Endodermal cell (in vitro differentiated cells): Measurements from ENCODE around the gene SORD. TPM values are rescaled to one million over a fixed set of nuclear protein-coding genes. Genes with fewer than 3 reads are reported as not detected.

Experiments used
- DNase-seq: peaks from one replicate; pipeline ENCODE4 v3.0.0-alpha.2; 2017
- H3K27ac ChIP-seq: 2 replicates; pipeline ENCODE4 v1.5.1; 2013; ENCODE audit warnings: mild to moderate bottlenecking, low read depth, low read length, moderate library complexity
- H3K27me3 ChIP-seq: 2 replicates; pipeline ENCODE4 v1.6.1; 2013; ENCODE audit warnings: mild to moderate bottlenecking, low read length, moderate library complexity; ENCODE audit not compliant: insufficient read depth, control insufficient read depth, poor library complexity, severe bottlenecking
- H3K36me3 ChIP-seq: 2 replicates; pipeline ENCODE4 v1.7.0; 2013; ENCODE audit warnings: mild to moderate bottlenecking, low read length, moderate library complexity; ENCODE audit not compliant: control insufficient read depth, insufficient read depth
- H3K4me1 ChIP-seq: one replicate; pipeline ENCODE4 v1.7.0; 2013; ENCODE audit warnings: low read length; ENCODE audit not compliant: control insufficient read depth, insufficient read depth
- H3K4me3 ChIP-seq: 2 replicates; pipeline ENCODE4 v1.5.1; 2013; ENCODE audit warnings: mild to moderate bottlenecking, low read length, moderate library complexity
- H3K9ac ChIP-seq: 2 replicates; pipeline ENCODE4 v1.6.1; 2013; ENCODE audit warnings: mild to moderate bottlenecking, low read length, moderate library complexity; ENCODE audit not compliant: poor library complexity, severe bottlenecking; ENCODE audit errors: extremely low read depth
- H3K9me3 ChIP-seq: 2 replicates; pipeline ENCODE4 v1.6.1; 2013; ENCODE audit warnings: mild to moderate bottlenecking, low read length, moderate library complexity; ENCODE audit not compliant: control insufficient read depth
- H3K27ac Mint-ChIP-seq: 2 replicates; pipeline ENCODE4 v1.8.0; 2020; ENCODE audit warnings: mixed read lengths
- H3K27me3 Mint-ChIP-seq: 2 replicates; pipeline ENCODE4 v1.8.0; 2021; ENCODE audit warnings: mild to moderate bottlenecking, mixed read lengths; ENCODE audit not compliant: insufficient read depth
- H3K36me3 Mint-ChIP-seq: 2 replicates; pipeline ENCODE4 v1.8.0; 2020; ENCODE audit warnings: low read depth, mixed read lengths
- H3K4me1 Mint-ChIP-seq: 2 replicates; pipeline ENCODE4 v1.8.0; 2020; ENCODE audit warnings: mixed read lengths
- H3K4me3 Mint-ChIP-seq: 2 replicates; pipeline ENCODE4 v1.8.0; 2020; ENCODE audit warnings: mild to moderate bottlenecking, moderate library complexity, mixed read lengths
- H3K9me3 Mint-ChIP-seq: 2 replicates; pipeline ENCODE4 v1.8.0; 2020; ENCODE audit warnings: mild to moderate bottlenecking, mixed read lengths
- CTCF ChIP-seq: fragments of 200-600 bp; sonication (generic); conservative IDR thresholded peaks from 2 replicates; pipeline ENCODE4 v1.5.0; 2021; ENCODE audit warnings: antibody characterized with exemption, mild to moderate bottlenecking
- WGBS, 2 experiments: methylation state at CpG; one replicate each; pipeline versions ENCODE4 v1.1.5 to v1.1.7; 2013; ENCODE audit warnings: missing lambda C conversion rate in 2 of 2, mixed read lengths in 1 of 2; ENCODE audit not compliant: insufficient coverage in 1 of 2, insufficient read length in 1 of 2; 5-methylcytosine and 5-hydroxymethylcytosine counted together
- total RNA-seq, 2 donors: library from RNA; stranded (reverse); fragmentation: NEBNext Ultra II Directional in 1 of 2; extraction: Animal tissue kit (Norgen Biotek cat#: 25700) in 1 of 2; gene quantifications; 2 replicates in 1 of 2; 3 replicates in 1 of 2; pipeline ENCODE4 v1.2.1, GENCODE V29; 2021

Gene SORD
- total RNA-seq, 2 donors from 2014 or later: 28.7 to 40.3 TPM

GRCh38 chr15:45121706-45122417 is 98.9 kb downstream of the SORD start:
- WGBS, 2 experiments: 74 to 83% methylated on average over 6 to 8 of the region's 9 CpGs
- no peaks in the 10 kb centered on the region for H3K36me3 Mint-ChIP-seq
- H3K27me3 Mint-ChIP-seq: peaks cover 86% of the 10 kb centered on the region
- TF ChIP-seq CTCF: no peak
- no peaks in the 10 kb centered on the region for H3K36me3 ChIP-seq
- H3K4me1 ChIP-seq: no peaks in the 10 kb centered on the region
- no peak overlapping the region for H3K4me3 Mint-ChIP-seq
- peaks cover 7% of the 10 kb centered on the region for H3K9me3 Mint-ChIP-seq
- no peak overlapping the region for H3K9ac ChIP-seq
- H3K27ac Mint-ChIP-seq: no peak overlapping the region
- H3K4me3 ChIP-seq: no peak overlapping the region
- H3K9me3 ChIP-seq: no peaks in the 10 kb centered on the region
- H3K27me3 ChIP-seq: peaks cover 85% of the 10 kb centered on the region
- H3K4me1 Mint-ChIP-seq: no peaks in the 10 kb centered on the region
- no peak overlapping the region for H3K27ac ChIP-seq
- no peak for DNase-seq

GRCh38 chr15:45122719-45123118 is 99.7 kb downstream of the SORD start:
- Histone ChIP-seq H3K9ac (no peak overlapping the region), H3K36me3 (no peaks in the 10 kb centered on the region), H3K9me3 (no peaks in the 10 kb centered on the region), H3K4me1 (no peaks in the 10 kb centered on the region), H3K27me3 (peaks cover 85% of the 10 kb centered on the region), H3K27ac (no peak overlapping the region), H3K4me3 (no peak overlapping the region)
- Mint-ChIP-seq H3K9me3 (peaks cover 3% of the 10 kb centered on the region), H3K4me3 (no peak overlapping the region), H3K36me3 (no peaks in the 10 kb centered on the region), H3K27ac (no peak overlapping the region), H3K27me3 (peaks cover 82% of the 10 kb centered on the region), H3K4me1 (no peaks in the 10 kb centered on the region)
- WGBS, 2 experiments: 90% methylated on average over 6 to 7 of the region's 7 CpGs
- TF ChIP-seq CTCF: no peak
- no peak for DNase-seq

- Histone ChIP-seq H3K4me3 (no peak overlapping the region), H3K4me1 (no peaks in the 10 kb centered on the region), H3K27me3 (peaks cover 88% of the 10 kb centered on the region), H3K9me3 (no peaks in the 10 kb centered on the region), H3K27ac (no peak overlapping the region), H3K9ac (no peak overlapping the region), H3K36me3 (no peaks in the 10 kb centered on the region)
- Mint-ChIP-seq H3K4me1 (no peaks in the 10 kb centered on the region), H3K27ac (no peak overlapping the region), H3K4me3 (no peak overlapping the region), H3K36me3 (no peaks in the 10 kb centered on the region), H3K9me3 (no peaks in the 10 kb centered on the region), H3K27me3 (peaks cover 82% of the 10 kb centered on the region)
- TF ChIP-seq CTCF: no peak
- DNase-seq: no peak
Measured at GRCh38 chr15:45123397-45123796, 100.4 kb downstream of the SORD start.
